MCF 10A (cell line): Measurements from ENCODE around the gene KIF9. TPM values are rescaled to one million over a fixed set of nuclear protein-coding genes. Genes with fewer than 3 reads are reported as not detected.
A peak's percentile ranks its signal among the peaks of the same experiment; 100 is the strongest.
"Not testable (repeated sequence)": the region's sequence is repeated elsewhere in the genome, so short reads cannot be mapped to it uniquely, and the experiment has no call there.

Experiments
- BruUV-seq: library from RNA; stranded (reverse); fragments of 400-500 nt; replicated peaks from 2 replicates; lab custom pipeline; 2021; lab: Mats Ljungman, UMichigan
- CTCF ChIA-PET: fragments of 300-600 bp; sonication (Branson Sonifier 250); formaldehyde crosslinking; extraction: SDS; loops from one replicate; lab custom pipeline; 2021; ENCODE audit warnings: antibody characterized with exemption, inconsistent platforms; lab: Yijun Ruan, JAX
- POLR2A ChIA-PET: fragments of 300-600, 350-650 bp; sonication (Branson Sonifier 250); formaldehyde crosslinking; extraction: SDS; loops from one replicate; lab custom pipeline; 2020; ENCODE audit warnings: antibody characterized with exemption, inconsistent platforms; lab: Yijun Ruan, JAX
- DNase-seq: peaks from one replicate; pipeline ENCODE4 v3.0.0-alpha.2; 2018; ENCODE audit not compliant: unreplicated experiment
- H3K27ac Mint-ChIP-seq: one replicate; pipeline ENCODE4 v1.8.0; 2022; ENCODE audit warnings: mild to moderate bottlenecking, low read depth, mixed read lengths; ENCODE audit not compliant: unreplicated experiment
- H3K27me3 Mint-ChIP-seq: one replicate; pipeline ENCODE4 v1.8.0; 2022; ENCODE audit warnings: mixed read lengths; ENCODE audit not compliant: insufficient read depth, unreplicated experiment
- H3K36me3 Mint-ChIP-seq: one replicate; pipeline ENCODE4 v1.8.0; 2022; ENCODE audit warnings: mild to moderate bottlenecking, moderate library complexity, mixed read lengths; ENCODE audit not compliant: insufficient read depth, unreplicated experiment
- H3K4me1 Mint-ChIP-seq: one replicate; pipeline ENCODE4 v1.8.0; 2022; ENCODE audit warnings: mixed read lengths; ENCODE audit not compliant: insufficient read depth, unreplicated experiment
- H3K4me3 Mint-ChIP-seq: one replicate; pipeline ENCODE4 v1.8.0; 2022; ENCODE audit warnings: mild to moderate bottlenecking, moderate library complexity, mixed read lengths; ENCODE audit not compliant: unreplicated experiment
- H3K9me3 Mint-ChIP-seq: one replicate; pipeline ENCODE4 v1.8.0; 2022; ENCODE audit warnings: mixed read lengths; ENCODE audit not compliant: unreplicated experiment
- intact Hi-C: fragments of 100-400 bp; cut with micrococcal nuclease; formaldehyde crosslinking; loops from 2 replicates; pipeline ENCODE4 v1.14.1; 2022
- total RNA-seq: library from RNA; stranded (reverse); gene quantifications from 2 replicates; pipeline ENCODE4 v1.2.3, GENCODE V29; 2022
- TF ChIP-seq, protein P1 (sequence below): fragments of 200-600 bp; IDR thresholded peaks from one replicate; pipeline ENCODE4 v1.8.0; 2022; ENCODE audit warnings: antibody characterized with exemption, mild to moderate bottlenecking; ENCODE audit not compliant: unreplicated experiment

KIF9 gene
- total RNA-seq, 1 experiment from 2014 or later: 9.5 TPM

DNA sequence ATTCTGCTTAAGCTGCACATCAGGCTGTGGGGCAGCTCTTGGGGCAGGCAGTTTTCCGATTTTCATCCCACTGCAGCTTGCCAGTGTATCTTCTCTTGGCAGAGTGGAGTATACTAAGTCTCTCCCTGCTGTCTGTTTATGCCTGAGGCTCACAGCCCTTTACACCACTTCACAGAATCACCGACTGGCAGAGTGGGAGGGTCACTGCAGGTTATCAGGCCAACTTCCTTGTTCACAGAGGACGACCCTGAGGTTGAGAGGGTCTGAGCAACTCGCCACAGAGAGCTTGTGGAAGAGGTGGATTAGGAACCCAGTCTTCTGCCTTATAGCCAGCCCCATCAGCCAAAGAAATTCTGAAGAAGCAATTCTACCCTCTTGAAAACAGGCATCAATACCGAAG is 30.9 kb downstream of the KIF9 start:
- no peak for DNase-seq
- ChIA-PET CTCF (interaction anchor here (0.7 to 1.6 kb wide), 2 partner anchors 72 to 1584 kb away, joined by 3 to 7 read pairs; no protein-coding TSS in a partner anchor), POLR2A (no interaction called here)
- BruUV-seq: no TSS peak
- no peak overlapping the region for H3K4me3 Mint-ChIP-seq
- H3K9me3 Mint-ChIP-seq: no peaks in the 10 kb centered on the region
- no peaks in the 10 kb centered on the region for H3K36me3 Mint-ChIP-seq
- TF ChIP-seq, protein P1, sequence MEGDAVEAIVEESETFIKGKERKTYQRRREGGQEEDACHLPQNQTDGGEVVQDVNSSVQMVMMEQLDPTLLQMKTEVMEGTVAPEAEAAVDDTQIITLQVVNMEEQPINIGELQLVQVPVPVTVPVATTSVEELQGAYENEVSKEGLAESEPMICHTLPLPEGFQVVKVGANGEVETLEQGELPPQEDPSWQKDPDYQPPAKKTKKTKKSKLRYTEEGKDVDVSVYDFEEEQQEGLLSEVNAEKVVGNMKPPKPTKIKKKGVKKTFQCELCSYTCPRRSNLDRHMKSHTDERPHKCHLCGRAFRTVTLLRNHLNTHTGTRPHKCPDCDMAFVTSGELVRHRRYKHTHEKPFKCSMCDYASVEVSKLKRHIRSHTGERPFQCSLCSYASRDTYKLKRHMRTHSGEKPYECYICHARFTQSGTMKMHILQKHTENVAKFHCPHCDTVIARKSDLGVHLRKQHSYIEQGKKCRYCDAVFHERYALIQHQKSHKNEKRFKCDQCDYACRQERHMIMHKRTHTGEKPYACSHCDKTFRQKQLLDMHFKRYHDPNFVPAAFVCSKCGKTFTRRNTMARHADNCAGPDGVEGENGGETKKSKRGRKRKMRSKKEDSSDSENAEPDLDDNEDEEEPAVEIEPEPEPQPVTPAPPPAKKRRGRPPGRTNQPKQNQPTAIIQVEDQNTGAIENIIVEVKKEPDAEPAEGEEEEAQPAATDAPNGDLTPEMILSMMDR: no peak
- H3K27me3 Mint-ChIP-seq: no peaks in the 10 kb centered on the region
- H3K27ac Mint-ChIP-seq: no peak overlapping the region
- H3K4me1 Mint-ChIP-seq: no peaks in the 10 kb centered on the region
- intact Hi-C loops: no loop called here

DNA sequence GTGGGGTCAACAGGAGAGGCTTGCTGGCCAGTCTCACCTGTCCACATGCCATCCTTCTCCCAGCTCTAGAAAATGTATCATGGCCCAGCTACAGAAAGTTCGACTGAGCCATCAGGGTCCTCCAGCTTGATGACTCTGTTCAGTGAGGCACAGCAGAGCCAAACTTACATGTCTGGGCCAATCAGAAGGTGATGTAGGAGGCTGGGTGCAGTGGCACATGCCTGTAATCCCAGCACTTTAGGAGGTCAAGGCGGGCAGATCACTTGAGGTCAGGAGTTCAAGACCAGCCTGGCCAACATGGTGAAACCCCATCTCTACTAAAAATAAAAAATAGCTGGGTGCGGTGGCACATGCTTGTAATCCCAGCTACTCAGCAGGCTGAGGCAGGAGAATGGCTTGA is 31.5 kb downstream of the KIF9 start:
- BruUV-seq, DNase-seq, intact Hi-C loops, H3K27ac Mint-ChIP-seq, H3K4me3 Mint-ChIP-seq, H3K27me3 Mint-ChIP-seq, H3K36me3 Mint-ChIP-seq, H3K4me1 Mint-ChIP-seq, H3K9me3 Mint-ChIP-seq: not testable (repeated sequence)
- ChIA-PET POLR2A (interaction anchor here (0.6 kb wide), 1 partner anchor 16 kb away, joined by 5 read pairs; no protein-coding TSS in a partner anchor), CTCF (interaction anchor here (0.7 to 1.6 kb wide), 3 partner anchors 49 to 1584 kb away, joined by 3 to 7 read pairs (median 3); no protein-coding TSS in a partner anchor)

DNA sequence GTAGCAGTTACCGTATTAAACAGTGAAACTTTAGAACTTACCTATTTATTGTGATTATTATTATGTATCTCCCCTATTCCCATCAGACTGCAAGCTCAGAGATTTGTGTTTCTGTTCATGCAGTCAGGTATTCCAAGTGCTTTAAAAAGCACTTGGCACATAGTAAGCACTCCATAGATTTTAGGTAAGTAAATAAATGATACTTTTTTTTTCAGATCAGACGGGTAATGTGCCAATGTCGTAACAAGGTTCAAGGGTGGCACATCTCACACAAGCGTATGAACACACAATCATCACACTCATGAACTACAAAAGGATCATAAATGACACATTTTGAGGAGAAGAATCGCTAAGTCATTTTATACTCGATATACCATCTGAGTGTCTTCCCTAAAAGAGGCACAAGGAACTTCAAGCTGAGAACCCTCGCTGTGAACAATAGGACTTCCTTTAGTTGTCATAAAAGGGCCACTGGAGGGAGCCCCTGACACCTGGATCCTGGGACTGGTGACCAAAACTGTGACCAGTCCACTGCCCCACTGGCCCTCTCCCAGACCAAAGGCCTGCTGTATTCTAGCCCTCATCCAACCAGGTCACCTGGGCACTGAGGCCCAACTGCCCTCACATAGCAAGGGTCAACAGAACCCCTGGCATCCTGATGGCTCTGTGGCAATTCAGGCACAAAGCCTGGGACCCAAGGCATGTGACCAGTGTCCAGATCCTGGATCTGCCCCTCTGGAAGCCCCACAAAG is 32.1 kb downstream of the KIF9 start:
- Mint-ChIP-seq H3K4me3 (no peak overlapping the region), H3K27me3 (no peaks in the 10 kb centered on the region), H3K4me1 (no peaks in the 10 kb centered on the region), H3K27ac (no peak overlapping the region), H3K36me3 (no peaks in the 10 kb centered on the region), H3K9me3 (no peaks in the 10 kb centered on the region)
- BruUV-seq: no TSS peak
- TF ChIP-seq, protein P1: peak; percentile 19
- ChIA-PET POLR2A (interaction anchor here (0.6 kb wide), 2 partner anchors 16 to 34 kb away, joined by 3 to 5 read pairs; no protein-coding TSS in a partner anchor), CTCF (interaction anchor here (0.6 to 1.6 kb wide), 11 partner anchors 50 to 1585 kb away, joined by 3 to 7 read pairs (median 3); no protein-coding TSS in a partner anchor)
- DNase-seq: peak; percentile 61
- intact Hi-C loops: loop anchor here (1.0 kb wide), 1 partner anchor 74 kb away; no protein-coding TSS in a partner anchor

DNA sequence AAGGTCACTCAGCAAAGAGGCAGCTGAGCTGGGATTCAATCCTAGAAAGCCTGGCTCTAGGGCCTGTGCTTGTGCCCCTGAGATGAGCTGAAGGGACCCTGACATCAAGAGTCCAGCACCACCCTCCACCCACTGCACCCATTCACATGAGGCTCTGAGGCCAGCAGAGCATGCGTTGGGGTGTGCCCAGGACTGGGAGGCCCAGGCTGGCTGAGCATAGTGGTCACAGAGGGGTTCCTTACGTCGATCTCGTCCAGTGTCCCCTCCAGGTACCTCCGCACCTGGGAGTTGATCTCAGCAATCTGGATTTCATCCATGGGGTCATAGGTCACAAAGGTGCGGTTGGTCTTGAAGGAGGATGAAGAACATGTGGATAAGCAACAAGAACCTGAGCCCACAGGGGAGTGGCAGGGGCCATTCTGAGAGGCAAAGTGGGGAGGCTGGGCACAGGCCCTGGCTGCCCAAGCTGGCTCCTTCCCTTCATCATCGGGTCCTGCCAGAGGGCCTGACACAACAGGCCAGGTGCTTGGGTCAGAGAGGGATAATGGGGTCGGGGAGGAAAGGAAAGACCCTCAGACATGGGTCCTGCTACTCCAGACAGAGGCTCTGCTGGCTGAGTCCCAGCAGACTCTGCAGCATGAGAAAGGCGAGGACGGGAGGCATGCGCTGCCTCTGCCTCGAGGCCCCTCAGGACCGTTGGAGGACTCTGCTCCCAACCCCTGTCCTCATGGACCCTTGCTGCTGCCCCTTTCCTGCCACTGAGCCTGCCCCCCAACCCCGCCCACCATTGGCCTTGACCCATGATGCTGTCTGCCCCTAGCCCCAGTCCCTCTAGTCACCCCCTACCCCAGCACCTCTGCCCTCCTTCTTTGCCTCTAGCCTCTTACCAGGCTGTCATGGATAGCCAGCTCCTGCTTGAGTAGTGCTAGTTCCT is 35.2 kb downstream of the KIF9 start:
- POLR2A ChIA-PET: interaction anchor here (0.7 to 0.8 kb wide), 2 partner anchors 28 to 78 kb away, joined by 3 to 4 read pairs; no protein-coding TSS in a partner anchor

More for the DNA sequence above, 35.2 kb downstream of the KIF9 start:
- H3K4me1 Mint-ChIP-seq: no peaks in the 10 kb centered on the region
- H3K9me3 Mint-ChIP-seq: no peaks in the 10 kb centered on the region
- H3K4me3 Mint-ChIP-seq: no peak overlapping the region
- DNase-seq: no peak
- no peaks in the 10 kb centered on the region for H3K36me3 Mint-ChIP-seq
- H3K27me3 Mint-ChIP-seq: no peaks in the 10 kb centered on the region
- TF ChIP-seq, protein P1: no peak
- BruUV-seq: no TSS peak
- H3K27ac Mint-ChIP-seq: no peak overlapping the region
- CTCF ChIA-PET: interaction anchor here (0.6 to 1.2 kb wide), 3 partner anchors 43 to 460 kb away, joined by 3 to 4 read pairs (median 4); no protein-coding TSS in a partner anchor
- intact Hi-C loops: no loop called here
